ENCODE data around the gene TRRAP. TPM values are rescaled to one million over a fixed set of nuclear protein-coding genes. Genes with fewer than 3 reads are reported as not detected.

Gene TRRAP
- total RNA-seq, 1 donor from 2014 or later, result 15.5 TPM

DNA sequence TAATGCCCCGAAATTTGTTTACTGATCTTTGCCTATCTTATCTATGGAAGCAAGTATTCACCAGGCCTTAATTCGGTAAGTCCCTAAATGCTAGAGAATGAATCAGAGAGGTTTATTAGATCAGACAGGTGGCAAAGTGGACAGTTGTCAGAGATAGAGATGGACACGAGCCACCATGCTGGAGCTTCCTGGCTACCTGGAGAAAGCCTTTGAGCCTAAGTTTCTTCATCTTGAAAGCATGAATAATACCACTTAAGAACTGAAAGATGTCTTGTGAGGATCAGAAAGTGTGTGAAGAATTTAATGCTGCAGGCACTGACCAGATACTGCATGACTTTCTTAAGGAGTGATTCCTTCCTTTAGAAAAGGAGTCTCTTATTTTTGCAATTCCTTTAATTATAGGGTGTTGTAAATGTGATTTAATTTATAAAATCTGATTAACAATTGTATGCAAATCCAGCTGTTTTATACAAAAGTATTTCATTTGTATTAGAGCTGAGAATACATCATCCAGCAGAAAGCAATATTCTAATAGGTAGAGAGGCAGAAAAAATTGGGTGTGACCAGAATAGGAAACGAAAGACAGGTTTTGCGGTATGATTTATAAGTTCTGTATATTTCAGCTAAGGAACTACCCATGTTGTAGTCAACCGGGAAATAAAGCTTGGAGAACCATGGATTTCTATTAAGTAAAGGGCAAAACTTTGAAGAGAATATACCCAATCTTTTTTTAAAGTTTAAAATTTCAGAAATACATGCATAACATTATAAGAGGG is 182.9 kb downstream of the TRRAP start:
- intact Hi-C loops (cut with micrococcal nuclease), result no loop called here
- DNase-seq (no peak), ATAC-seq (no peak)

Small RNA genes lying within 50 kb of the gene (microRNA-seq; reads per million reads assigned to microRNA genes)
- gene MIR3609 (ENCODE audit: borderline number of aligned reads), result not detected

Other genes starting within 250 kb of the TRRAP start
- not detected for gene TMEM130, start 8.5 kb upstream of the TRRAP start, total RNA-seq